Effector CD4-positive, alpha-beta T cell (primary cell): ENCODE data around the gene CLEC14A.

Experiments used
- DNase-seq: peaks from one replicate; pipeline ENCODE4 v3.0.0-alpha.2; 2020

Gene CLEC14A

GRCh38 chr14:38248321-38249028, 7.4 kb downstream of the CLEC14A start:
- DNase-seq: no peak

DNA sequence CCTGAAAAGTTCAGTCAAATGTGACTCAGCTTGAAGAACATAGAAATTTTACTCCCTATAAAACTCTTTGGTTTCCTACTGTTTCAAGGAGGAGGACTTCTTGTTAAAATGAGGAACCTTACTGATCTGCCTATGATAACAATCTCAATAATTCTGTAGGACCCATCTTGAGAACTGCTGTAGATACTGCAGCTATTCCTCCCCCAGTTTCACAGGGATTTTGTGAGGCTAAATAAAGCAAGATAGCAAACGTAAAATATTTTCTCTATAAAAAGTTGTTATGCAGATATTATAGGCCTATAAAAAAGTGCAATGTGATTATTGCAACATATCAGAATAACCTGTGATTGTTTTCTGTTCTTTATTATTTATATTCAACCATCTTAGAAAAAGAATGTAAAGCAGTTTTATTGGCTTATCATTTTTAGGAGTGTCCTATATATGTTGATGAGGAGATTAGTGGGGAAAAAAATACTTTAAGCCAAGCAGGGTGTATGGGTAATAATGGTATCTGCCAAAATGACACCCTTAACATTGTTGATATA, 12.1 kb downstream of the CLEC14A start:
- DNase-seq: no peak

GRCh38 chr14:38238878-38239277, 17.0 kb downstream of the CLEC14A start:
- no peak for DNase-seq

DNA sequence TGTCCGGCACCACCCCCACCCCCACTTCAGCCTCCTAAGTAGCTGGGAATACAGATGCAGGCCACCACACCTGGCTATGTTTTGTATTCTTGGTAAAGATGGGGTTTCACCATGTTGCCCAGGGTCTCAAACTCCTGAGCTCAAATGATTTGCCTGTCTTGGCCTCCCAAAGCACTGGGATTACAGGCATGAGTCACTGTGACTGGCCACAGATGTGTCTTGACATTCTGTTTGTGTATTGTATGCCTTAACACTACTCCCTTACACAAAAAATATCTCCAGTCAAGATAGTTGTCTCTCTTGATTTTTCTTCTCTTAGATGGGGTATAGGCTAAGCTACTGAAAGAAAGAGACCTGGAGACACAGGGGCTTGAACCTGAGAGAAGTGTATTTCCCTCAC, 17.6 kb downstream of the CLEC14A start:
- DNase-seq: no peak

GRCh38 chr14:38233218-38233617, 22.7 kb downstream of the CLEC14A start:
- DNase-seq: no peak

DNA sequence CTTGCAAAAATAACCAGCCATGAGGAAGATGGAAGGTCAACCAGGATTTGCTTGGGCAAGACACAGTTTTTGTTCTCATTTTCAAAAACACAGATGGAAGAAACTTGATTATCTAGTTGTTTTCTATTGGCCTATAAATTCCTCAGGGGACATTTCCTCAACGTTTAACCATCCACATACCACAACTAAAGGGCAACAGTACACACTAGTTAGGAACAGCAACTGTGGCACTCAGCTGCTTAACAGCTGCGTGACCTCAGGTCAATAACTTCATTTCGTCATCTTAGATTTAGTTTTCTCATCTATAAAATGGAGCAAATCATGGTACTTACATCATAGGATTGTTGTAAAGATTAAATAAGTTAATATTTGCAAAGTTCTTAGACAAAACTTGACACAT, 29.5 kb downstream of the CLEC14A start:
- no peak for DNase-seq

DNA sequence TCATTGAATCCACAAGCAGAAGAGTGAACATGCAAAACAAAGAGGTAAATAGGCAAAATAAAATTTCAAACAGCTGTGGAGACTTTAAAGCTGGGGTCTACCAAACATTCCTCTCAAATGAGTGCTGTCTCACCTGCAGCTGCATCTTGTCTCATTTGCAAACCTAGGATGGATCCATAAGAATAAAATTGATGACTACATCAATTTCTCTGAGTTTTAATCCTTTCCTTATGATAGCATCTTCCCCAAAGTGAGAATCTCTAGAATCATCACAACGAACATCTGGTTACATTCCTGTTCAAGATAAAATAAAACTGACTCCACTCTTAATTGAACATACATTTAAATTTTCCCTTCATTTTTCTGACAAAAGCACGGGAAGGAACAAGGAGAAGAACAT, 29.9 kb downstream of the CLEC14A start:
- DNase-seq: no peak

DNA sequence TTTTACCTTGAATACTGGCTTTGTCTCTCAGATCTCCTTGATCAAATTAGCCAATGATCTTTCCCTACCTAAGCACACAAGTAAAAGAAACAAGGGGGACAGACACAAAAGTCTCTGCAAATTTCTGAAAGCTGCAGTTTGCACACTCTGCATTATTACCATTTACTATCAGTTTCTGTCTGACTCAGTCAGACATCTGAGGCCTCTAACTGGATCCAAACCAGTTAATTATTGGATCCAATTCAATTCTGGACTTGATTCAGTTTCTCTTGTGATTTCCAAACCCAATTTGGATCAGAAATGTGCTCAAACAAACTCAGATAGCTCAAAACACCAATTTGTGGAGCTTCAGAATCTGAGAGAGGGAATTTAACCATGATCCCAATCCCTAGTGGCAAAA, 31.6 kb downstream of the CLEC14A start:
- DNase-seq: no peak

DNA sequence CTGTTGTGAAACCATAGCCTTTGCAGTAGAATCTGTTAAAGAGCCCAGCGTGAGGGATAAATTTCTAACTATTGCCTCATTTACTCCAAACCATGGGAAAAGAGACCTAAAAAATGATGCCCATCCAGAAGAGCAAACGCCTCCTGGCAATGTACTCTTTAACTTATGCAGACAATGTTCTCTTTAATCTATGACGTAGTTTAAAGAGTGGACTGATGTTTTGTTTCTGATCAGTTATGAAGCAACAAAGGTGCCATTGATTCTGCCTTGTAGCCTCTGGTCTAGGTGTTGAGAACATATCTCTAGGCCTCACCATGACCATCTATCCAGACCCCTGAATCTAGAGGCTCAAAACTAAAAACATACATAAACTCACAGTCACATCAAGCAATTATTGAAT, 34.8 kb downstream of the CLEC14A start:
- DNase-seq: no peak

- no peak for DNase-seq
Observed at GRCh38 chr14:38217553-38217952, 38.3 kb downstream of the CLEC14A start.

GRCh38 chr14:38213001-38213400, 42.9 kb downstream of the CLEC14A start:
- no peak for DNase-seq

- DNase-seq: no peak
Observed at GRCh38 chr14:38212111-38212510, 43.8 kb downstream of the CLEC14A start.

DNA sequence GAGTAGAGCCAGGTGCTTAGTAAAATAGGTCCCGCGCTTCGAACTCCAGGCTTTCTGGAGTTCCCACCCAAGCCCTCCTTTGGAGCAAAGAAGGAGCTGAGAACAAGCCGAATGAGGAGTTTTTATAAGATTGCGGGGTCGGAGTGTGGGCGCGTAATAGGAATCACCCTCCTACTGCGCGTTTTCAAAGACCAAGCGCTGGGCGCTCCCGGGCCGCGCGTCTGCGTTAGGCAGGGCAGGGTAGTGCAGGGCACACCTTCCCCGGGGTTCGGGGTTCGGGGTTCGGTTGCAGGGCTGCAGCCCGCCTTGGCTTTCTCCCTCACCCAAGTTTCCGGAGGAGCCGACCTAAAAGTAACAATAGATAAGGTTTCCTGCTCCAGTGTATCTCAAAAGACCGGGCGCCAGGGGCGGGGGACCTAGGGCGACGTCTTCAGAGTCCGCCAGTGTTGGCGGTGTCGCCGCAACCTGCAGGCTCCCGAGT, 44.6 kb downstream of the CLEC14A start:
- DNase-seq: no peak

- DNase-seq: no peak
Observed at GRCh38 chr14:38210587-38211216, 45.2 kb downstream of the CLEC14A start.

- no peak for DNase-seq
Observed at GRCh38 chr14:38209572-38210557, 46.0 kb downstream of the CLEC14A start.

DNA sequence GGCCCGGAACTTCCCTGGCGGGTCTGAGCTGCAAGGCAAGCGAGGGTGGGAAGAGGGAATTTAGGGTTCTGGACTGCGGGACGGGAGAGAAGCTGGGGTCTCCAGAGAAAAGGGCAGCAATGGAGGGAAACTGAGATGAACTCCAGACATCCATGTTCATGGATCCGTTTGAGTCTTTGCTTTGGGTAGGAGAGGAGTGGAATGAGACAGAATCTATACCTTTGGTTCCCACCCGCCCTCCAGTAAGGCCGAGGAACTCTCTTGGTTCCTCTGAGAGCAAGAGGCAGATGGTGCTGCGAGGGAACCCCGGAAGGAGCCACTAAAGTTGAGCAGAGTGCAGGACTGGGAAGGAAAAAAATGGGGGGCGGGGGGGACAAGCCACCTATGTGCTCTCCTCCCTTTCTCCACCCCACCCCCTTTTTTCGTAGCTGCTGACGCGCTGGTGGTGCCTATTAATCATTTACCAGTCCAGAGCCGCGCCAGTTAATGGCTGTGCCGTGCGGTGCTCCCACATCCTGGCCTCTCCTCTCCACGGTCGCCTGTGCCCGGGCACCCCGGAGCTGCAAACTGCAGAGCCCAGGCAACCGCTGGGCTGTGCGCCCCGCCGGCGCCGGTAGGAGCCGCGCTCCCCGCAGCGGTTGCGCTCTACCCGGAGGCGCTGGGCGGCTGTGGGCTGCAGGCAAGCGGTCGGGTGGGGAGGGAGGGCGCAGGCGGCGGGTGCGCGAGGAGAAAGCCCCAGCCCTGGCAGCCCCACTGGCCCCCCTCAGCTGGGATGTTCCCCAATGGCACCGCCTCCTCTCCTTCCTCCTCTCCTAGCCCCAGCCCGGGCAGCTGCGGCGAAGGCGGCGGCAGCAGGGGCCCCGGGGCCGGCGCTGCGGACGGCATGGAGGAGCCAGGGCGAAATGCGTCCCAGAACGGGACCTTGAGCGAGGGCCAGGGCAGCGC, 47.0 kb downstream of the CLEC14A start:
- DNase-seq: no peak

DNA sequence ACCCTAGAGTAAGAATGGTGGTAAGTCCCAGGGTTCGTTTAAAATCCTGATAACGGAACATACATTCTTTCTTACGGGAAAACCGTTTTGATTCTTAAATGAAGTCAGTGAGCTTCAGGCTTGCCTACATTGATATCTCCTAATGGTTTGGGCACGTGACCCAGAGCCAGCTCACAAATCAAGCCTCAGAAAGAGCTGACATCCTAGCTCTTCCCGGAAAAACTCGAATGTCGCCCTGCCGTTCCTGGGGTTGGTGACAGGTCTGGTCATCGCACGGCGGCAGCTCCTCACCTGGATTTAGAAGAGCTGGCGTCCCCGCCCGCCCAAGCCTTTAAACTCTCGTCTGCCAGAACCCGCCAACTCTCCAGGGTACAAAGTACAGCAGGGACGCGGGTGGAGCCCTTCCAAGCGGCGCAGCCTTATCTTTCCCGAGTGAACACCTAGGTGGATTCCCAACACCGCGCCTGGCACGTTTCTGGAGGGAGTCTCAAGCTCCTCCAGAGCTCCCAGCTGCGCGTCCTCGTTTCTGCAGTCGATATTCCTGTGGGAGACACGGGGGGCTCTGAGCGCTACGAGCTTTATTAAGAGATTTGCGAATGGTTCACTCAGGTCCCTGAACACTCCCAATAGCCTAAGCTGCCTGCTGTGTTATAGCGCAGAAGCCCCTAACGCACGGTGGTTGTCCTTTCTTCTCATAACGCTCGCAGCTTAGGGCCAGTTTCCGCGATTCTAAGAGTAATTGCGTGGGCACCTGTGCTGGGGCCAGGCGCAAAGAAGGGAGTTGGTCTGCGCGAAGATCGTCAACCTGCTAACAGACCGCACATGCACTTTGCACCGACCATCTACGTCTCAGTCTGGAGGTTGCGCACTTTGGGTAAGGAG, 47.9 kb downstream of the CLEC14A start, which contains the start of gene SSTR1:
Gene SSTR1, plus strand, starts transcription at position 169 of the 882 bp plus-strand sequence. CDS start 1,486 bp downstream, outside the sequence.
- DNase-seq: no peak

GRCh38 chr14:38207377-38207735, 48.5 kb downstream of the CLEC14A start:
- no peak for DNase-seq

DNA sequence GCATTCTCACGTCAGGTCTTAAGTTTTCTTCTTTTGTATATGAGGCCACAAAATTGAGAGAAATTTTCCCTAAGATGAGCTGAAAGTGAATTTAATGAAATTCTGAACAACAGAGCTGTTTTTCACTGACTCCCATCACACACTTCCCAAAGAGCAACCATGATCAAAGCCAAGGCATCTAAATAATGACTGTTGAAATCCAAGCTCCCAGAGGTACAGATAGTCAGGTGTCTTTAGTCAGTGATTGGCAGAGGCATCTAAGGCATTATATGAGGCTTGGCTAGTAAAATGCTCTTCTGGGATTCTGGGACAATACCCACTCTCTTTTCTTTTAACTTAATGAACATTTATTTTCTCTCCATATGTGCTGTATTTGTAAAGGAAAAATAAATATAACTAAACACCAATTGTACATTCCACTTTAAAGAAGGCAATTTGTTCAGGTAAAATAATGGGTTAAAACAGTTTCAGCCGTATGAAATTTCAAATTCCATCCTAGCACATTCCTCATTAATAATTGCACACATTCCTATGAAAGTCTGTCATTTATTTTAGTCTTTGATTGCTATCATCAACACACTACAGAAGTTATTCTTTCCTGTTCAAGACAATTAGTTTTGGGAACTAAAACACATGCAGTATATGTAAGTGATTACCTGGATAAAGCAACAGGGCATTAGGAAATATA, 49.1 kb downstream of the CLEC14A start:
- DNase-seq: no peak
